ENCODE data around the gene SCRT2.

Gene SCRT2

GRCh38 chr20:622161-622560, 53.4 kb downstream of the SCRT2 start:
- Histone ChIP-seq H3K79me1 (replicated peaks; ENCODE audit: low read length, poor library complexity, severe bottlenecking) (no peaks in the 10 kb centered on the region), H3K14ac (ENCODE audit: low read length in 2 of 2) (peak overlapping the region in 1 of 2 experiments; percentile 3), H4K91ac (ENCODE audit: low read length) (no peak overlapping the region), H3K9ac (ENCODE audit: low read length) (no peak overlapping the region), H2AFZ (ENCODE audit: low read depth, low read length) (no peak overlapping the region), H2BK120ac (ENCODE audit: low read depth, low read length) (no peak overlapping the region), H4K8ac (ENCODE audit: low read length) (no peak overlapping the region), H2BK15ac (ENCODE audit: low read depth, poor library complexity, severe bottlenecking) (no peak overlapping the region), H3K4me2 (ENCODE audit: low read length, poor library complexity, severe bottlenecking) (no peak overlapping the region), H2BK5ac (ENCODE audit: low read depth, low read length, poor library complexity, severe bottlenecking) (no peak overlapping the region), H3K4me3 (ENCODE audit: insufficient read depth in 1 of 2, low read depth in 1 of 2, low read length in 2 of 2) (no peak overlapping the region), H3K18ac (ENCODE audit: low read depth in 1 of 2, low read length in 2 of 2) (no peak overlapping the region), H3K4ac (ENCODE audit: low read depth in 1 of 2, low read length in 2 of 2) (no peak overlapping the region), H3K9me3 (ENCODE audit: control insufficient read depth, low read length) (peaks cover 25% of the 10 kb centered on the region), H3K27me3 (ENCODE audit: control insufficient read depth in 1 of 2, insufficient read depth in 1 of 2, low read length in 2 of 2) (peaks cover 52 to 54% of the 10 kb centered on the region in 2 experiments), H2BK12ac (ENCODE audit: low read length in 2 of 2) (no peak overlapping the region), H3K4me1 (ENCODE audit: control insufficient read depth, insufficient read depth, low read depth, low read length) (no peaks in the 10 kb centered on the region), H3K36me3 (ENCODE audit: control insufficient read depth in 1 of 2, insufficient read depth in 2 of 2, low read depth in 1 of 2, low read length in 2 of 2) (no peaks in the 10 kb centered on the region), H2AK5ac (ENCODE audit: low read length, severe bottlenecking) (no peak overlapping the region), H3K27ac (ENCODE audit: low read length, poor library complexity, severe bottlenecking) (no peak overlapping the region), H3K23ac (ENCODE audit: low read length in 2 of 2) (peak overlapping the region in 1 of 2 experiments; percentile 46)
- WGBS, result 58% methylated on average over 7 of the region's 7 CpGs
- no peak for DNase-seq

GRCh38 chr20:621125-621756, 54.4 kb downstream of the SCRT2 start:
- H3K4me3 ChIP-seq (ENCODE audit: insufficient read depth in 1 of 2, low read depth in 1 of 2, low read length in 2 of 2), result no peak overlapping the region
- no peak overlapping the region for H3K18ac ChIP-seq (ENCODE audit: low read depth in 1 of 2, low read length in 2 of 2)
- H3K79me1 ChIP-seq (replicated peaks; ENCODE audit: low read length, poor library complexity, severe bottlenecking), result no peaks in the 10 kb centered on the region
- no peak overlapping the region for H3K4ac ChIP-seq (ENCODE audit: low read depth in 1 of 2, low read length in 2 of 2)
- no peak overlapping the region for H2BK120ac ChIP-seq (ENCODE audit: low read depth, low read length)
- no peak overlapping the region for H4K8ac ChIP-seq (ENCODE audit: low read length)
- no peak overlapping the region for H3K9ac ChIP-seq (ENCODE audit: low read length)
- no peak overlapping the region for H2AK5ac ChIP-seq (ENCODE audit: low read length, severe bottlenecking)
- H4K91ac ChIP-seq (ENCODE audit: low read length), result no peak overlapping the region
- no peak overlapping the region for H3K14ac ChIP-seq (ENCODE audit: low read length in 2 of 2)
- no peaks in the 10 kb centered on the region for H3K4me1 ChIP-seq (ENCODE audit: control insufficient read depth, insufficient read depth, low read depth, low read length)
- no peaks in the 10 kb centered on the region for H3K36me3 ChIP-seq (ENCODE audit: control insufficient read depth in 1 of 2, insufficient read depth in 2 of 2, low read depth in 1 of 2, low read length in 2 of 2)
- H3K27me3 ChIP-seq (ENCODE audit: control insufficient read depth in 1 of 2, insufficient read depth in 1 of 2, low read length in 2 of 2), result peaks cover 47 to 48% of the 10 kb centered on the region in 2 experiments
- H3K4me2 ChIP-seq (ENCODE audit: low read length, poor library complexity, severe bottlenecking), result no peak overlapping the region
- H2BK5ac ChIP-seq (ENCODE audit: low read depth, low read length, poor library complexity, severe bottlenecking), result no peak overlapping the region
- no peak for DNase-seq
- 38% methylated on average over 5 of the region's 5 CpGs for WGBS
- H3K23ac ChIP-seq (ENCODE audit: low read length in 2 of 2), result no peak overlapping the region
- H3K27ac ChIP-seq (ENCODE audit: low read length, poor library complexity, severe bottlenecking), result no peak overlapping the region
- H2AFZ ChIP-seq (ENCODE audit: low read depth, low read length), result no peak overlapping the region
- no peak overlapping the region for H2BK15ac ChIP-seq (ENCODE audit: low read depth, poor library complexity, severe bottlenecking)
- H3K9me3 ChIP-seq (ENCODE audit: control insufficient read depth, low read length), result peaks cover 27% of the 10 kb centered on the region
- no peak overlapping the region for H2BK12ac ChIP-seq (ENCODE audit: low read length in 2 of 2)

- Histone ChIP-seq H3K9me3 (ENCODE audit: control insufficient read depth, low read length) (peaks cover 23% of the 10 kb centered on the region), H3K27ac (ENCODE audit: low read length, poor library complexity, severe bottlenecking) (no peak overlapping the region), H4K8ac (ENCODE audit: low read length) (no peak overlapping the region), H4K91ac (ENCODE audit: low read length) (no peak overlapping the region), H3K4me3 (ENCODE audit: insufficient read depth in 1 of 2, low read depth in 1 of 2, low read length in 2 of 2) (no peak overlapping the region), H2AK5ac (ENCODE audit: low read length, severe bottlenecking) (no peak overlapping the region), H3K14ac (ENCODE audit: low read length in 2 of 2) (no peak overlapping the region), H2BK12ac (ENCODE audit: low read length in 2 of 2) (no peak overlapping the region), H2AFZ (ENCODE audit: low read depth, low read length) (no peak overlapping the region), H3K27me3 (ENCODE audit: control insufficient read depth in 1 of 2, insufficient read depth in 1 of 2, low read length in 2 of 2) (peaks cover 45 to 50% of the 10 kb centered on the region in 2 experiments), H3K9ac (ENCODE audit: low read length) (no peak overlapping the region), H2BK15ac (ENCODE audit: low read depth, poor library complexity, severe bottlenecking) (no peak overlapping the region), H3K79me1 (replicated peaks; ENCODE audit: low read length, poor library complexity, severe bottlenecking) (no peaks in the 10 kb centered on the region), H3K4me2 (ENCODE audit: low read length, poor library complexity, severe bottlenecking) (no peak overlapping the region), H3K36me3 (ENCODE audit: control insufficient read depth in 1 of 2, insufficient read depth in 2 of 2, low read depth in 1 of 2, low read length in 2 of 2) (no peaks in the 10 kb centered on the region), H3K18ac (ENCODE audit: low read depth in 1 of 2, low read length in 2 of 2) (no peak overlapping the region), H2BK5ac (ENCODE audit: low read depth, low read length, poor library complexity, severe bottlenecking) (no peak overlapping the region), H2BK120ac (ENCODE audit: low read depth, low read length) (no peak overlapping the region), H3K4ac (ENCODE audit: low read depth in 1 of 2, low read length in 2 of 2) (no peak overlapping the region), H3K23ac (ENCODE audit: low read length in 2 of 2) (no peak overlapping the region), H3K4me1 (ENCODE audit: control insufficient read depth, insufficient read depth, low read depth, low read length) (no peaks in the 10 kb centered on the region)
- 40% methylated on average over 7 of the region's 7 CpGs for WGBS
- no peak for DNase-seq
Measured at GRCh38 chr20:620246-620645, 55.4 kb downstream of the SCRT2 start.

- H3K9me3 ChIP-seq (ENCODE audit: control insufficient read depth, low read length), result peaks cover 20% of the 10 kb centered on the region
- H3K4me3 ChIP-seq (ENCODE audit: insufficient read depth in 1 of 2, low read depth in 1 of 2, low read length in 2 of 2), result no peak overlapping the region
- no peak overlapping the region for H2AFZ ChIP-seq (ENCODE audit: low read depth, low read length)
- no peak overlapping the region for H3K4me2 ChIP-seq (ENCODE audit: low read length, poor library complexity, severe bottlenecking)
- H2BK12ac ChIP-seq (ENCODE audit: low read length in 2 of 2), result no peak overlapping the region
- H2BK120ac ChIP-seq (ENCODE audit: low read depth, low read length), result no peak overlapping the region
- no peak overlapping the region for H2BK5ac ChIP-seq (ENCODE audit: low read depth, low read length, poor library complexity, severe bottlenecking)
- H3K36me3 ChIP-seq (ENCODE audit: control insufficient read depth in 1 of 2, insufficient read depth in 2 of 2, low read depth in 1 of 2, low read length in 2 of 2), result no peaks in the 10 kb centered on the region
- no peak overlapping the region for H3K23ac ChIP-seq (ENCODE audit: low read length in 2 of 2)
- no peak overlapping the region for H3K14ac ChIP-seq (ENCODE audit: low read length in 2 of 2)
- no peaks in the 10 kb centered on the region for H3K4me1 ChIP-seq (ENCODE audit: control insufficient read depth, insufficient read depth, low read depth, low read length)
- WGBS, result 70% methylated on average over 5 of the region's 5 CpGs
- H3K27me3 ChIP-seq (ENCODE audit: control insufficient read depth in 1 of 2, insufficient read depth in 1 of 2, low read length in 2 of 2), result peaks cover 40 to 51% of the 10 kb centered on the region in 2 experiments
- no peak overlapping the region for H4K91ac ChIP-seq (ENCODE audit: low read length)
- no peak overlapping the region for H4K8ac ChIP-seq (ENCODE audit: low read length)
- no peak overlapping the region for H2BK15ac ChIP-seq (ENCODE audit: low read depth, poor library complexity, severe bottlenecking)
- no peak overlapping the region for H3K27ac ChIP-seq (ENCODE audit: low read length, poor library complexity, severe bottlenecking)
- H3K79me1 ChIP-seq (replicated peaks; ENCODE audit: low read length, poor library complexity, severe bottlenecking), result no peaks in the 10 kb centered on the region
- DNase-seq, result no peak
- no peak overlapping the region for H3K9ac ChIP-seq (ENCODE audit: low read length)
- no peak overlapping the region for H2AK5ac ChIP-seq (ENCODE audit: low read length, severe bottlenecking)
- no peak overlapping the region for H3K4ac ChIP-seq (ENCODE audit: low read depth in 1 of 2, low read length in 2 of 2)
- H3K18ac ChIP-seq (ENCODE audit: low read depth in 1 of 2, low read length in 2 of 2), result no peak overlapping the region
Measured at GRCh38 chr20:618980-619379, 56.6 kb downstream of the SCRT2 start.

Measured in mesenchymal stem cell (in vitro differentiated cells and primary cell).